Neural cell (in vitro differentiated cells): ENCODE data around the gene SIPA1. TPM values are rescaled to one million over a fixed set of nuclear protein-coding genes. Genes with fewer than 3 reads are reported as not detected.

Experiments
- H2AFZ ChIP-seq: fragments of 200-600, 300-800 bp; sonication (generic), shearing (Covaris generic); 2 replicates; pipeline ENCODE4 v1.6.0; 2014; ENCODE audit warnings: low read depth, mild to moderate bottlenecking, antibody characterized with exemption, low read length, moderate library complexity
- H3F3A ChIP-seq: fragments of 200-600 bp; shearing (Covaris generic); 2 replicates; pipeline ENCODE4 v1.6.1; 2016; ENCODE audit warnings: mild to moderate bottlenecking, moderate library complexity, mixed read lengths, antibody characterized with exemption, low read length; ENCODE audit not compliant: insufficient read depth, poor library complexity, severe bottlenecking
- H3K27ac ChIP-seq: fragments of 200-600, 300-800 bp; sonication (generic), shearing (Covaris generic); 2 replicates; pipeline ENCODE4 v1.5.1; 2014; ENCODE audit warnings: mild to moderate bottlenecking, low read length, moderate library complexity
- H3K27me3 ChIP-seq: fragments of 300-800, 200-600 bp; sonication (generic), shearing (Covaris generic); 2 replicates; pipeline ENCODE4 v1.6.0; 2014; ENCODE audit warnings: mild to moderate bottlenecking, low read depth, low read length, moderate library complexity; ENCODE audit not compliant: insufficient read depth
- H3K36me3 ChIP-seq: fragments of 300-800, 200-600 bp; sonication (generic), shearing (Covaris generic); 2 replicates; pipeline ENCODE4 v1.5.1; 2014; ENCODE audit warnings: mild to moderate bottlenecking, antibody characterized with exemption, low read length, moderate library complexity; ENCODE audit not compliant: insufficient read depth
- H3K4me2 ChIP-seq: fragments of 300-800, 200-600 bp; sonication (generic), shearing (Covaris generic); 2 replicates; pipeline ENCODE4 v1.6.0; 2014; ENCODE audit warnings: mild to moderate bottlenecking, low read length
- H3K4me3 ChIP-seq: fragments of 300-800, 200-600 bp; sonication (generic), shearing (Covaris generic); 2 replicates; pipeline ENCODE4 v1.5.1; 2014; ENCODE audit warnings: mild to moderate bottlenecking, low read length, moderate library complexity
- H3K79me2 ChIP-seq: fragments of 200-600 bp; shearing (Covaris generic); replicated peaks from 2 replicates; pipeline ENCODE4 v1.6.0; 2014; ENCODE audit warnings: mild to moderate bottlenecking, low read length, moderate library complexity; ENCODE audit not compliant: insufficient read depth
- H3K9ac ChIP-seq: fragments of 300-800, 200-600 bp; sonication (generic), shearing (Covaris generic); 2 replicates; pipeline ENCODE4 v1.6.1; 2016; ENCODE audit warnings: mild to moderate bottlenecking, low read length, mixed read lengths
- H3K9me2 ChIP-seq: fragments of 200-600 bp; shearing (Covaris generic); 2 replicates; pipeline ENCODE4 v1.6.1; 2016; ENCODE audit warnings: mild to moderate bottlenecking, low read length, mixed read lengths; ENCODE audit not compliant: insufficient read depth
- H3K9me3 ChIP-seq: fragments of 200-600, 300-800 bp; sonication (generic), shearing (Covaris generic); 2 replicates; pipeline ENCODE4 v1.6.1; 2016; ENCODE audit warnings: mild to moderate bottlenecking, mixed run types, low read length, moderate library complexity, mixed read lengths
- H4K20me1 ChIP-seq: fragments of 200-600 bp; shearing (Covaris generic); 2 replicates; pipeline ENCODE4 v1.6.1; 2016; ENCODE audit warnings: mild to moderate bottlenecking, mixed run types; ENCODE audit not compliant: insufficient read depth
- EP300 ChIP-seq: fragments of 450-650 bp; conservative IDR thresholded peaks from 2 replicates; pipeline ENCODE4 v1.6.1; 2014; ENCODE audit warnings: antibody characterized with exemption, mild to moderate bottlenecking, moderate library complexity; ENCODE audit not compliant: poor library complexity, severe bottlenecking
- EZH2 ChIP-seq: fragments of 200-600, 300-800 bp; shearing (Covaris generic), sonication (generic); IDR thresholded peaks from 2 replicates; pipeline ENCODE4 v1.6.1; 2014; ENCODE audit warnings: antibody characterized with exemption, low read length, borderline replicate concordance, mild to moderate bottlenecking; ENCODE audit not compliant: insufficient read depth, poor library complexity, severe bottlenecking
- MXI1 ChIP-seq: fragments of 450-650 bp; conservative IDR thresholded peaks from 2 replicates; pipeline ENCODE4 v1.6.1; 2014; ENCODE audit warnings: antibody characterized with exemption, mild to moderate bottlenecking; ENCODE audit not compliant: poor library complexity, severe bottlenecking
- POLR2AphosphoS5 ChIP-seq: IDR thresholded peaks from 2 replicates; pipeline ENCODE4 v1.6.1; 2012
- RAD21 ChIP-seq: fragments of 450-650 bp; conservative IDR thresholded peaks from 2 replicates; pipeline ENCODE4 v1.6.1; 2014; ENCODE audit warnings: antibody characterized with exemption, mild to moderate bottlenecking, moderate library complexity
- REST ChIP-seq: IDR thresholded peaks from 2 replicates; pipeline ENCODE4 v1.6.1; 2012; ENCODE audit warnings: borderline replicate concordance
- SMC3 ChIP-seq: fragments of 450-650 bp; conservative IDR thresholded peaks from 2 replicates; pipeline ENCODE4 v1.6.1; 2014; ENCODE audit warnings: antibody characterized with exemption, mild to moderate bottlenecking, moderate library complexity; ENCODE audit not compliant: poor library complexity
- TAF1 ChIP-seq: IDR thresholded peaks from 2 replicates; pipeline ENCODE4 v1.6.1; 2012; ENCODE audit warnings: low read depth
- polyA plus RNA-seq: library from polyadenylated mRNA; depleted of rRNA; stranded (reverse); fragments of >200 nt; gene quantifications from 2 replicates; pipeline ENCODE4 v1.2.3, GENCODE V29; 2014
- TF ChIP-seq, protein P1 (sequence below): fragments of 450-650 bp; IDR thresholded peaks from 2 replicates; pipeline ENCODE4 v1.5.1; 2014; ENCODE audit warnings: antibody characterized with exemption, mild to moderate bottlenecking, moderate library complexity; ENCODE audit not compliant: poor library complexity, severe bottlenecking

SIPA1 gene
- polyA plus RNA-seq, 1 donor from 2014 or later = 6.5 TPM

DNA sequence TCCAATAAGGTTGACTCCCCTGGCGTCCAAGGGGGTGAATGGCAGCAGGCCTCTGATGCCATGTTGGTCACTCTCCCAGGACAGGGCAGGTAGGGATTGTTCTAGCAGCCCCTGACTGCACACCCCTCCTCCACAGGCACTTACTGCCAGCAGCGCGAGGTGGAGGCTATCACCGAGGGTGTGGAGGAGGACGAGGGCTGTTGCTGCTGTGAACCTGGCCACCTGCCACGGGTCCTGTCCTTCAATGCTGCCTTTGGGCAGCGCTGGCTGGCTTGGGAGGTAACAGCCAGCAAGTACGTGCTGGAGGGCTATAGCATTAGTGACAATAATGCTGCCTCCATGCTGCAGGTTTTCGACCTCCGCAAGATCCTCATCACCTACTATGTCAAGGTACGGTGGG lies 7.7 kb upstream of the SIPA1 start:
- no peak overlapping the region for H2AFZ ChIP-seq
- H3K4me2 ChIP-seq = no peak overlapping the region
- H3K4me3 ChIP-seq = no peak overlapping the region
- no peak overlapping the region for H3K27ac ChIP-seq
- peaks cover 4% of the 10 kb centered on the region for H3K36me3 ChIP-seq
- no peaks in the 10 kb centered on the region for H3F3A ChIP-seq
- H3K9me3 ChIP-seq = no peaks in the 10 kb centered on the region
- no peaks in the 10 kb centered on the region for H3K79me2 ChIP-seq
- TF ChIP-seq POLR2AphosphoS5 (no peak), EP300 (no peak), EZH2 (no peak), RAD21 (no peak), MXI1 (no peak), REST (no peak), SMC3 (no peak), TAF1 (no peak)
- TF ChIP-seq, protein P1, sequence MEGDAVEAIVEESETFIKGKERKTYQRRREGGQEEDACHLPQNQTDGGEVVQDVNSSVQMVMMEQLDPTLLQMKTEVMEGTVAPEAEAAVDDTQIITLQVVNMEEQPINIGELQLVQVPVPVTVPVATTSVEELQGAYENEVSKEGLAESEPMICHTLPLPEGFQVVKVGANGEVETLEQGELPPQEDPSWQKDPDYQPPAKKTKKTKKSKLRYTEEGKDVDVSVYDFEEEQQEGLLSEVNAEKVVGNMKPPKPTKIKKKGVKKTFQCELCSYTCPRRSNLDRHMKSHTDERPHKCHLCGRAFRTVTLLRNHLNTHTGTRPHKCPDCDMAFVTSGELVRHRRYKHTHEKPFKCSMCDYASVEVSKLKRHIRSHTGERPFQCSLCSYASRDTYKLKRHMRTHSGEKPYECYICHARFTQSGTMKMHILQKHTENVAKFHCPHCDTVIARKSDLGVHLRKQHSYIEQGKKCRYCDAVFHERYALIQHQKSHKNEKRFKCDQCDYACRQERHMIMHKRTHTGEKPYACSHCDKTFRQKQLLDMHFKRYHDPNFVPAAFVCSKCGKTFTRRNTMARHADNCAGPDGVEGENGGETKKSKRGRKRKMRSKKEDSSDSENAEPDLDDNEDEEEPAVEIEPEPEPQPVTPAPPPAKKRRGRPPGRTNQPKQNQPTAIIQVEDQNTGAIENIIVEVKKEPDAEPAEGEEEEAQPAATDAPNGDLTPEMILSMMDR = no peak
- H3K9ac ChIP-seq = no peak overlapping the region
- no peaks in the 10 kb centered on the region for H4K20me1 ChIP-seq
- no peaks in the 10 kb centered on the region for H3K9me2 ChIP-seq
- no peaks in the 10 kb centered on the region for H3K27me3 ChIP-seq

DNA sequence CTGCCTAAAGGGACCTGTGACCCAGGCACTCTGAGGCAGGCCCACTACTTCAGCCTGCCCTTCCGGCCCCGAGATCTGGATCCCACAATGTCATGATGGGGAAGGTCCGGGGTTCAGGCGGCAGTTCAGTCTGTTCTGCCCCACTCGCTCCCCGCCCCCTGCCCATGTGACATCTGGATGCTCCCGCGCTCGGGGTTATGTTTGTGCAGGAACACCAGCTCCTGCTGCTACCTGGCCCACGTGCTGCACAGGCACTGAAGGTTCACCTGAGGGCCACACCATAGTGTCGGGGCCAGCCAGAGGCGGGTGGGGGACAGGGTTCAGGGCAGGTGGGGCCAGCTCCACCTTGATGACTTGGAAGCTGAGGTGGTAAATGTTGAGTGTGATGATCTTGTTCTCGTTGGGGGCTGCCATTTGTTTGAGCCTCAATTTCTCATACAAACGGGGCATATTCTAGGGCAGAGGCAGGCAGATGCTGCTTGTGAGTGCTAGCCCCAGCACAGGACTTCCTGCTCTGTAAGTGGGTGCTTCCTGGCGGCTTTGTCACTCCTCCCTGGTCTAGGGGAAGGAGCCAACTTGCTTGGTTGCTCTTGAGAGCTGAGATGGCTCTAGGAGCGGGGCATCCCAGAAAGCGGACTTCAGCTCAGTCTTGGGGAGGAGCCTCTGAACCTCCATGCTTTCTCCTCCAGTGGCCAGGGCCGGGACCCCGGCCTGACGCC lies 4.4 kb upstream of the SIPA1 start:
- H3K27me3 ChIP-seq = no peaks in the 10 kb centered on the region
- H3K9ac ChIP-seq = no peak overlapping the region
- no peaks in the 10 kb centered on the region for H4K20me1 ChIP-seq
- no peaks in the 10 kb centered on the region for H3K79me2 ChIP-seq
- H2AFZ ChIP-seq = no peak overlapping the region
- H3K36me3 ChIP-seq = peaks cover 4% of the 10 kb centered on the region
- H3K4me2 ChIP-seq = no peak overlapping the region
- H3K27ac ChIP-seq = no peak overlapping the region
- no peaks in the 10 kb centered on the region for H3F3A ChIP-seq
- no peak overlapping the region for H3K4me3 ChIP-seq
- no peaks in the 10 kb centered on the region for H3K9me3 ChIP-seq
- no peak for TF ChIP-seq EP300
- TF ChIP-seq, protein P1 = no peak
- no peaks in the 10 kb centered on the region for H3K9me2 ChIP-seq
